NCI-H1436 treated with DMSO at 0.1 percent for 48 hours (cell line): ENCODE data around the gene SLC17A9.
"Not testable (repeated sequence)": the region's sequence is repeated elsewhere in the genome, so short reads cannot be mapped to it uniquely, and the experiment has no call there.

Source experiments
- DNase-seq: peaks from one replicate; lab custom pipeline; 2025; lab: John Stamatoyannopoulos, UW

SLC17A9 gene

DNA sequence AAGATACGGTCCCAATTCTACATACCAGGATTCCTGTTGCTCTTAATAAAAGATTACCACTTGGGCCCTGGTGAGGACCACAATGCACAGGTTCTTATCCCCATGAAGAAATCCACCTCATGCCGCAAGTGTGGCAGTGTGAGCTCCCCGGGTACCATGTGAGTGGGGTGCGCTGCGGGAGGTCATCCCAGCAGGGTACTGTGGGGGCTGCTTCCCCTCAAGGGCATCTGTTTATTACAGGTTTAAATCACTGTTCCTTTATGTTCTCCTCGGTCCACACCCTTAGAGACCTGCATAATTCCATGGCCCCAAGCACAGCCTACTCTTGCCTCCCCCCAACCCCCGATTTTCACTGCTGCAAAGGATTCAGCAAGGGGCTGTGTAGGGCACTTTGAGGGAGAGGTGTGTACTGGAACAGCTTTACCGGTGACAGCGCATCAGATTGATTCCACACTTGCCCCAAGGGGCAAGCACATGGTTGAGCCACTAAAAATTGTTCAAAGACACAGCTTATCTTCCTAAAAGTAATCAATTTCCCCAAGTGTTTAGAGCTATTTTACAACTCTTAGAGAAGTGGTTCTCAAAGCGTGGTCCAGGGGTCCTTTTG is 32.4 kb upstream of the SLC17A9 start:
- DNase-seq: no peak

- DNase-seq: no peak
Measured at GRCh38 chr20:62921119-62921687, 31.3 kb upstream of the SLC17A9 start.

DNA sequence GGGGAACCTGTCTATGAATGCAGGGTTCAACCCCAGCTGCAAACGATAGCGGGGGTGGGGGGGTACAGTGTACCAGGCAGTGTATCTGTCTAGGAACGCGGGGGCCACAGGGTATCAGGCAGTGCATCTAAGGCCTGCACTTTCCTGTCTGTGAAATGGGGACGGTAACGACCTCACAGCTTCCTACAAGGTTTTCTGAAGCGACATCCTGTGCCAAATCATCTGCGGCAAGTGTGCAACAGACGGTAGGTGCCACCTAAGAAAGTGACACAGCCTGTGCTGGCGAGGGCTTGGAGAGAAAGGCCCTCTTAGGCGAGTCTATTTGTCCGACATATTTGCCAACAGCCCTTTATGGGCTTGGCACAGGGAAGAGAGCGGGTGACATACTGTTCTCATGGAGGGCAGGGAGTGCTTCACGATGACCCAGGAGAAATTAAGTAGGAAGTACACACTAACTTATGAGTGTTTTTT is 30.0 kb upstream of the SLC17A9 start:
- DNase-seq: no peak

DNA sequence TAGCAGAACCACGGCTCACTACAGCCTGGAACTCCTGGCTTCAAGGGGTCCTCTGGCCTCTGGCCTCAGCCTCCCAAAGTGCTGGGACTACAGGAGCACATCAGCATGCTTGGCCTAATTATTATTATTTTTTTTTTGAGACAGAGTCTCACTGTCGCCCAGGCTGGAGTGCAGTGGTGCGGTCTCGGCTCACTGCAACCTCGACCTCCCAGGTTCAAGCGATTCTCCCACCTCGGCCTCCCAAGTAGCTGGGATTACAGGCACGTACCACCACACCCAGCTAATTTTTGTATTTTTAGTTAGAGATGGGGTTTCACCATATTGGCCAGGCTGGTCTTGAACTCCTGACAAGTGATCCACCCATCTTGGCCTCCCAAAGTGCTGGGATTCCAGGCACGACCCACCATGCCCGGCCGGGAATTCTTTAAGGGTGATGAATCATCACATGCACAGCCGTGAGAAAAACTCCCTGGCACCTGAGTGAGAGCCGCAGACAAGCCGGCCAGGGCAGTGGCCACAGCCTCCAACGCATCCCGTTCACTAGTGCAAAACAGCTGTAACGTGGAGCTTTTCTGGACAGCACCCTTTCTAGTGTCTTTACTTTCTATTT is 29.3 kb upstream of the SLC17A9 start:
- not testable (repeated sequence) for DNase-seq

- DNase-seq: no peak
Measured at GRCh38 chr20:62923669-62924441, 28.7 kb upstream of the SLC17A9 start.

DNA sequence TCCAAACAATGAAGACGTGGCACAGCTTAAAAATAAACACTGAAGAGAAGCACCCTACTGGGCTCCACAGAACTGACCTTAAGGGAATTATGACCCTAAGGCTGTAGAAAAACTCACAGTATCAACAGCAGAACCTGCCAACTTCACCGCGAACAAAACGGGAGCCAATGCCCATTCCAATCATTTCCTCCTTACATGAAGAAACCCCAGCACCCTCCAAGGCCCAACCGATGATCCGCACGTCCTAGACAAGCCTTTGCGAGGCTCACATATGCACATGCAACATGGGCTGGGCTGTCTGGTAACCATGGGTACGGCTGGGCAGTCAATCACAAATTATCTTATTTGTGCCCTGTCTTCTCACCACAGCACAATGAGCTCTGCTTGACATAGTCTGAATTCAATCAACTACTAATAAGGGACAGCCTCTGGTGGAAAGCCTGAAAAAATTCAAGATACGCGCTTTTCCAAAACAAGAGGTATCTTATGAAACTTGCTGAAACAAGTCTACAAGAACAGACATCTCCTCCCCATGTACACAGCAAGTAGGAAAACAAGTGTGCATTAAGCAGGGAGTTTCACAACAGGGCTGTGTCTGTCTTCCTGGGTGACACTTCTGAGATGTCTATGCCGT is 27.9 kb upstream of the SLC17A9 start:
- no peak for DNase-seq

- DNase-seq: no peak
Measured at GRCh38 chr20:62925076-62925419, 27.5 kb upstream of the SLC17A9 start.

DNA sequence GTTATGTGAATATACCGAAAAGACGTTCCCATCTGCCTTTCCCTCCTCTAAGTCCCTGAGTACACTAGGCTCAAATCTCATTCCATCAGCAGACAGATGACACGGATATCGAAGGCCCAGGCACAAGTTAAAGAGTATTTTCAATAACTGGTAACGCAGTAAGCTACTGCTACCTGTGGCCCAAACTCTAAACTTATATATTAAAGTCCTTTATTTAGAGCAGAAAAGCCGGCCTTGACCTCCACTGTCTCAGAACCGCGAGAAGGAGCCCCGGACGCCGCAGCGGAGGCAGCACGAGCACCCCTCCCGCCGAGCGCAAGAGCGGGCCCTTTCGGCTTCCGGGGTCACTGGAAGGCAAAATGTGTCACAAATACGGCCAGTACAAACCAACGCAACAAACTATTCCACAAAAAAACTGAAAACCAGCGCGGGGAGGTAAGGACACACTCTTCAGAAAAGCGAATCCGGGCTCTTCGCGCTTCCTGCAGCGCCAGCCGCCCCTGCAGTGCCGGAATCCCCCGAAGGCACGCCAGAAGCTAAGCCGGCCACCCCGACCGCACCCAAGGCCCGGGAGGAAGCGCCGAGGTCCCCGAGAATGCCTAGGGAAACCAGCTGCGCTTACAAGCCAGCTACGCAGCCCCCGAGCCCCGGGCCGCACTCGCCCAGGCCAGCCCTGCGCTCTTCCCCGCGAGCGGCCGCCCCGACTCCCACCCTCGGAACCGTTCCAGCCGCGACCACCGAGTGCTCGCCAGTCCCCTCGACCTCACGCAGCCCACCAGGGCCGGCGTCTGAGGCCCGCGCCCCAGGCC is 26.9 kb upstream of the SLC17A9 start:
- DNase-seq: no peak

DNA sequence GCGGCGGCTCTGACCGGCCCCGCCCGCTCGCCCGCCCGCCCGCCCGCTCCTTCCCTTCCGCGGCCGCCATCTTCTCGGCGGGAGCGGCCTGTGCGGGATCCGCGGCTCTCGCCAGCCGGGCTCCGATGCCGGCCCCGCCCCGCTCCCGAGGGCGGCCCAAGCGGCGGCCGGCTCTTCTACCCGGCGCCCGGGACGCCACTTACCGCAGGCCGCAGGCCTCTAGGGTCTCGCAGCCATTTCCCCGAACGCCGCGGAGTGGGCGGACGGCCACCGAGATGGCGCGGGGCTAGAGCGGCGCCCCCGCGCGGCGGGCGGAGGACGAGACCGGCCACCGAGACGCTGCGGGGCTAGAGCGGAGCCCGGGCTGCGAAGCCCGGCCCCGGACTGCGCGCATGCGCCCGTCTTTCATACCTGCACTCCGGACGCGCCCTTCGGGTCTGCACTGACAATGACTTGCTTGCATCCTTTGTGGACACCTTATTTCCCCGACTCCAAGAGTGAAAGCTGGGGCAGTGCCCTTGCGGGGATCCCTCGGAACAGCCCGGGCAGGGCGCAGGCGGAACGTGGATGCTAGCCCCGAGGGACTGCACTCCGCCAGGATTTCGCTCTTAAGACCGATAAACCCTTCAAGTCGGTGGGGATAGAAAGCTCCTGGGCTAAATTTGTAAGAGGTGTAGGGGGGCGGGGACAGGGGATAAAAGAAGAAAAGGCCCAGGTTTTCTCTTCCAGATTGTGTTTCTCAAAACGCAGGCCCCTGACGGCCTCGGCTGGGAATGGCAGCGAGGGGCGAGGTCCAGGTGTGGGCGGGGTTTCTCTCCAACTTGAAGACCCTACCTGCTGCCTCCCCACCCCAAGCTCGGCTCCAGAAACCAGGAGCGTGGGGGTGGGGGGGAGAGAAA is 26.0 kb upstream of the SLC17A9 start, which contains the start of gene DIDO1:
Gene DIDO1, minus strand, starts transcription at position 277 of the 899 bp plus-strand sequence.
- DNase-seq: peak; percentile 71

- no peak for DNase-seq
Measured at GRCh38 chr20:62927128-62927705, 25.3 kb upstream of the SLC17A9 start.

GRCh38 chr20:62928246-62928939 is 24.1 kb upstream of the SLC17A9 start:
- no peak for DNase-seq

- no peak for DNase-seq
Measured at GRCh38 chr20:62929051-62929538, 23.4 kb upstream of the SLC17A9 start.

DNA sequence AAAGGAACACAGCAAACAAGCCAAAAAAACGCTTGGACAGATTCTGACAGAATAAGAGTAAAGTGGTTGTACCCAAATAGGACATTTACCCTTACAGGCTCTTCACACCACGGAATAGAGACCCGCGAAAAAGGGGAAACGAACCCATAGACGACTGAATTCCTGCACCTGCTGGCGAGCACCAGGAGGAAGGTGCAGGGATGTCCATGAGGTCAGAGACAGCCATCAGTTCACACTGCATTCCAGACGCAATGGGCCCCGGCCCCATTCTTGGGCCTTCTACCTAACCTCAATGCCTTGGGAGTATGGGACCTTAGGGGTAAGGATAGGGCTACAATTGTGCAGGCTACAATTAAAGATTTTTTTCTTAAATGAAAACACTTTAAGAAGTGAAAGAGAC is 21.0 kb upstream of the SLC17A9 start:
- DNase-seq: no peak

GRCh38 chr20:62933966-62934365 is 18.5 kb upstream of the SLC17A9 start:
- DNase-seq: no peak

DNA sequence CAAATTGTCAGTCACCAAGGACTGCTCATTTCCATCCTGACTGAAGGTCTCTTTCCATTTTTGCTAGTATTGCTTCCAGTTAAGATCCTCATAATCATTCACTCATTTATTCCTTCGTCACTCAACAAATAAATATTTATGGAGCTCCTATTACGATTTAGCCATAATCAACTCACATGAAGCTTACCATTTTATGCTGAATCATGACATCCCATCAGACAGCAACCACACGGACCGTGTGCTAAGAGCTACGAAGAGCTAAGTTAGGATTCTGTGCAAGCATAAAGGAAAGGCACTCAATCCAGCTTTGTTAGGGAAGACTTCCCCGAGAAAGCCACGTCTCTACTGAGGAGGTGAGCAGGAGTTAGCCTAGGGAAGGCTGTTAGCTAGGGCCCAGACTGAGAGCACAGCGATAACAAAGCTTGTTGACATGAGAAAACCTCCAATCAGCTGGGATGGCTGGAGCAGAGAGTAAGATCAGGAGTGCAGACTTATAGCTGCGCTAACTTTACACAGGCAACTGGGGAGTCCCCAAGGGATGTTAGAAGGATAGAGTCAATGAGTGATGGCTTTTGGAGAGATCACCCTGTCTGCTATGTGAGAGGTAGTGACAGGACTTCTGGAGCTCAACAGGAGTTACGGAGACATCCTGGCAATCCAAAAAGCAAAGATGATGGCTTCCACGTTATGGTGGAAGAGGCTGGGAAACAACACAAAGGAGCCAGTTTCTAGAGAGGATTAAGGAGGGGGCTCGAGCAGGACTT is 17.1 kb upstream of the SLC17A9 start:
- DNase-seq: no peak

DNA sequence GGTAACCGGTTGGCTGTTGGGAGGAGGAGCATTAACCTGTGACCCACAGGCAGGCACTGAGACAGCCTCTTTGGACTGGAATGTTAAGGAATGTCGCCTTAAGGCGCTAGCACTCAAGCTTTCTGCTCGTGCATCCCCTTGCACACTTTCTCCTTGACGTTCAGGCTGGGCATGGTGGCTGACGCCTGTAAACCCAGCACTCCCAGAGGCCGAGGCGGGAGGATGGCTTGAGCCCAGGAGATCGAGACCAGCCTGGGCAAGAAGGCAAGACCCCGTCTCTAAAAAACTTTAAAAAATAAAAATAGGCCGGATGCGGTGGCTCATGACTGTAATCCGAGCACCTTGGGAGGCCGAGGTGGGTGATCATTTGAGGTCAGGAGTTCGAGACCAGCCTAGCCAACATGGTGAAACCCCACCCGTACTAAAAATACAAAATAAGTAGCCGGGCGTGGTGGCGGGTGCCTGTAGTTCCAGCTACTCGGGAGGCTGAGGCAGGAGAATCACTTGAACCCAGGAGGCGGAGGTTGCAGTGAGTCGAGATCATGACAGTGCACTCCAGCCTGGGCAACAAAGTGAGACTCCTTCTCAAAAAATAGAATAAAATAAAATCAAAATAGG is 16.4 kb upstream of the SLC17A9 start:
- no peak for DNase-seq

DNA sequence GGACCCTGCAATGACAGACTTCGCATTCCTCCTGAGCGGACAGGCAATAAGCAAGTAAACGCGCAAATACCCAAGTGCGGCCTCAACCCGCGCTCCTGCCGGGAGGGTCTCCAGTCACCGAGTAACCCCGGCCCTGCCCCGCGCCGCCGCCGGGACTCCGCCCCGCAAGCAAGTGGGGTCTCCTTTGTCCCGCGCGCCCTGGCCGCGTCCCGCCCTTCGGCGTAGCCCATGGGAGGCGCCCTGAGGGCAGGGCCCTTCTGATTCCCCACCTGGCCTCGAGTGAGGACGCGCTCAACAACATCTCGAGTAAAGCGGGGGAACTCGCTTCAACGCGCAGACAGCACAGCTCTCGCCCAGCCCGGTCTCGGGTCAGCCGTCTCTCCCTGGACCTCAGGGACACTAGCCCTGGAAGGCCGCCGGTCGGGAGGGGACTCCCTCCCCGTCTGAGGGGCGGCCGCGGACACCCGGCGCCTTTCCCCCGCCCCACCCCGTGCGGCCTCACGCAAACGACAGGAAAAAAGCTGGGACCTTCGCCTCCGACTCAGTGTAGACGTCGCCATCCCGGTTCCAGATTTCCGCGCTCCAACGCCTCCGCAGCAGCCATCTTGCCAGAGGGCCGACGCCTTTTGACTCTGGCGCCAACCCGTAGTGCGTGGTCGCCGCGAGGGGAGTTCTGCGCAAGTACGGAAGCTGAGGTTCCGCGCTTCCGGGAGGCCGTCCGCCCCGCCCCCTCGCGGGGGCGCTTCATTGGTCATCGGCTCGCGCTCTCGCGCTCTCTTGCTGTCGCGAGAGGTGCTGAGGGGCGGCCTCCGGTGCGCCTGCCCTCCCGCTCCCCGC is 15.0 kb upstream of the SLC17A9 start:
- DNase-seq: peak; percentile 77
